ENCODE results near the gene P2RX7.
"Not testable (repeated sequence)": the region's sequence is repeated elsewhere in the genome, so short reads cannot be mapped to it uniquely, and the experiment has no call there.

Gene P2RX7

DNA sequence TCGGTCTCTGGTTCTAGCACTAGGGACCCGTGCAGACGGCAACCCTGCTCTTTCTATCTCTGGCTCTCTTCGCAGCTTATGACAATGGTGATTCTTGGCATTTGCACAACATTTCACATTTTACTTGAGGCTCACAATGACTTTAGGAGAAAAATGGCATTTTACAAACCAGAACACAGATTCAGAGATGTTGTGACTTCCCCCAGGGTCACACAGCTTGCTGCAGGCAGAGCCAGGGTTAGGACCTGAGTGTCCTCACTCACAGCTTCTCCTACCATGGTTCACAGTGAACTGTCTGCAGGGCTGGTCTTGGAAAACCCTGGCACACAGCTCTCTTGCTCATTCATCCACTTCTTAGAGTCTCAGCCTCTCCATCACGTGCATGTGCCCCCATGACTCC lies 23.7 kb downstream of the P2RX7 start:
- H3K4me1 ChIP-seq, result no peaks in the 10 kb centered on the region
- no peak overlapping the region for H3K4me3 ChIP-seq
- peaks cover 0 to 8% (median 0%) of the 10 kb centered on the region in 3 donors for H3K9me3 ChIP-seq
- DNase-seq, result no peak
- TF ChIP-seq, protein P1, sequence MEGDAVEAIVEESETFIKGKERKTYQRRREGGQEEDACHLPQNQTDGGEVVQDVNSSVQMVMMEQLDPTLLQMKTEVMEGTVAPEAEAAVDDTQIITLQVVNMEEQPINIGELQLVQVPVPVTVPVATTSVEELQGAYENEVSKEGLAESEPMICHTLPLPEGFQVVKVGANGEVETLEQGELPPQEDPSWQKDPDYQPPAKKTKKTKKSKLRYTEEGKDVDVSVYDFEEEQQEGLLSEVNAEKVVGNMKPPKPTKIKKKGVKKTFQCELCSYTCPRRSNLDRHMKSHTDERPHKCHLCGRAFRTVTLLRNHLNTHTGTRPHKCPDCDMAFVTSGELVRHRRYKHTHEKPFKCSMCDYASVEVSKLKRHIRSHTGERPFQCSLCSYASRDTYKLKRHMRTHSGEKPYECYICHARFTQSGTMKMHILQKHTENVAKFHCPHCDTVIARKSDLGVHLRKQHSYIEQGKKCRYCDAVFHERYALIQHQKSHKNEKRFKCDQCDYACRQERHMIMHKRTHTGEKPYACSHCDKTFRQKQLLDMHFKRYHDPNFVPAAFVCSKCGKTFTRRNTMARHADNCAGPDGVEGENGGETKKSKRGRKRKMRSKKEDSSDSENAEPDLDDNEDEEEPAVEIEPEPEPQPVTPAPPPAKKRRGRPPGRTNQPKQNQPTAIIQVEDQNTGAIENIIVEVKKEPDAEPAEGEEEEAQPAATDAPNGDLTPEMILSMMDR (IDR thresholded peaks at IDR 0.05), result no peak
- H3K36me3 ChIP-seq, result peaks cover 0 to 26% (median 15%) of the 10 kb centered on the region in 3 donors
- intact Hi-C loops (cut with DNase I; ENCODE audit: low total_unique reads), result no loop called here
- H3K27ac ChIP-seq, result no peak overlapping the region
- no peaks in the 10 kb centered on the region for H3K27me3 ChIP-seq

DNA sequence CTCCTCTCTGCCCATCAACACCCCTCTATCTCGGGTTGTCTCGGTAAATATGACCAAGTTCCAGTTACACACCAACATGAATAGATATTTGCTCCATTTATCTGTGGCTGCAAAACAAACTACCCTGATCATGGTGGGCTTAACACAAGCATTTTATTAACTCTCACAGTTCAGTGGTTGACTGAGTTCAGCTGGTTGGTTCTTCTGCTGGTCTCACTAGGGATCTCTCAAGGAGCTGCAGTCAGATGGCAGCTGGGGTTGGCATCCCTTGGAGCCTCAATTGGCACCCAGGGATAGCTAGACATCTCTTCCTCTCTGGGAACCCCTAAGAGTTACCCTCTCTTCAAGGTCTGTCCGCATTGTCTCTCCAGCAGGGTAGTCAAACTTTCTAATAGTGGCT lies 25.4 kb downstream of the P2RX7 start:
- intact Hi-C loops (cut with DNase I; ENCODE audit: low total_unique reads), result no loop called here
- no peak for DNase-seq
- H3K4me1 ChIP-seq, result no peaks in the 10 kb centered on the region
- H3K27me3 ChIP-seq, result no peaks in the 10 kb centered on the region
- peaks cover 0 to 8% (median 0%) of the 10 kb centered on the region in 3 donors for H3K9me3 ChIP-seq
- peaks cover 0 to 34% (median 23%) of the 10 kb centered on the region in 3 donors for H3K36me3 ChIP-seq
- TF ChIP-seq, protein P1 (IDR thresholded peaks at IDR 0.05), result no peak
- H3K27ac ChIP-seq, result no peak overlapping the region
- H3K4me3 ChIP-seq, result no peak overlapping the region

DNA sequence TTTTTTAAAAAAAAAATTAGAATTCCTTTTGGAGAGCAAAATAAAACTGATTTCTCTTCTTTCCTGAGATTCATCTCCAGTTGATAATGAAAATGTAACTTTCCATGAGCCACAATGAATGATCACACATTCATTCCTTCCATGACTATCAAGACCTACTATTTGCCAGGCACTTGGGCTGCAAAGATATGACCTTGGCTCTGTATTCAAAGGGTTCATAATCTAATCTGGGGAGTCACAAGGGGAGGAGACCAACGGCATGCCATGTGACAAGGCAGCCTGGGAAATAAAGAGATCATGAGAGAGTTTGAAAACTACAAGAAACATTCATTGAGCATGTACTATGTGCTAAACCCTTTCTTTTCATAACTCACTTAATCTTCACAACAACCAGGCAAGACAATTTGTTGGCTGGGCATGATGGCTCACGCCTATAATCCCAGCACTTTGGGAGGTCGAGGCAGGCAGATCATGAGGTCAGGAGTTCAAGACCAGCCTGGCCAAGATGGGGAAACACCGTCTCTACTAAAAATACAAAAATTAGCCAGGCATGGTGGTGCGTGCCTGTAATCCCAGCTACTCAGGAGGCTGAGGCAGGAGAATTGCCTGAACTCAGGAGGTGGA lies 26.2 kb downstream of the P2RX7 start:
- intact Hi-C loops (cut with DNase I; ENCODE audit: low total_unique reads); H3K9me3 ChIP-seq; DNase-seq; H3K27me3 ChIP-seq; H3K4me1 ChIP-seq; H3K27ac ChIP-seq; H3K4me3 ChIP-seq: not testable (repeated sequence)
- H3K36me3 ChIP-seq, result peaks cover 0 to 37% (median 23%) of the 10 kb centered on the region in 3 donors

GRCh38 chr12:121159467-121160307 lies 27.0 kb downstream of the P2RX7 start:
- intact Hi-C loops (cut with DNase I; ENCODE audit: low total_unique reads), result no loop called here
- Histone ChIP-seq H3K9me3 (peaks cover 0 to 8% (median 0%) of the 10 kb centered on the region in 3 donors), H3K27ac (no peak overlapping the region), H3K4me3 (no peak overlapping the region), H3K27me3 (no peaks in the 10 kb centered on the region), H3K4me1 (no peaks in the 10 kb centered on the region), H3K36me3 (peaks cover 0 to 43% (median 23%) of the 10 kb centered on the region in 3 donors)
- TF ChIP-seq, protein P1 (IDR thresholded peaks at IDR 0.05), result no peak
- no peak for DNase-seq

DNA sequence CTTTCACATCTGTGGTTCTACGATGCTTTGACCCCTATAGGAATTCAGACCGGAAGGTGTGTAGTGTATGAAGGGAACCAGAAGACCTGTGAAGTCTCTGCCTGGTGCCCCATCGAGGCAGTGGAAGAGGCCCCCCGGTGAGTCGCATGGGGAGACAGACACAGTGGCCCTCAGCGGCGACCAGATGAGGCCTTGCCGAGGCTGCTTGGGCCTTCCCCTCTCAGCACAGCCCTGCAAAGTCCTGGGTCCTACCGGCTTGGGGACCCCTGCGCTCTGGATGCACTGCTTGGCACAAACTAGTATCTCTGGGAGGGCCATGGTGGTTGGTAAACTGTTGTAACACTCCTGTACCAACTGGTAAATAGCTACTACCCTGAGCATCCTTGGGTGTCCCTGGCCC lies 29.7 kb downstream of the P2RX7 start:
- TF ChIP-seq, protein P1 (IDR thresholded peaks at IDR 0.05), result no peak
- H3K4me1 ChIP-seq, result no peaks in the 10 kb centered on the region
- peaks cover 0 to 8% (median 0%) of the 10 kb centered on the region in 3 donors for H3K9me3 ChIP-seq
- DNase-seq, result no peak
- no peaks in the 10 kb centered on the region for H3K27me3 ChIP-seq
- no peak overlapping the region for H3K27ac ChIP-seq
- no peak overlapping the region for H3K4me3 ChIP-seq
- H3K36me3 ChIP-seq, result peaks cover 0 to 50% (median 28%) of the 10 kb centered on the region in 3 donors
- intact Hi-C loops (cut with DNase I; ENCODE audit: low total_unique reads), result no loop called here

DNA sequence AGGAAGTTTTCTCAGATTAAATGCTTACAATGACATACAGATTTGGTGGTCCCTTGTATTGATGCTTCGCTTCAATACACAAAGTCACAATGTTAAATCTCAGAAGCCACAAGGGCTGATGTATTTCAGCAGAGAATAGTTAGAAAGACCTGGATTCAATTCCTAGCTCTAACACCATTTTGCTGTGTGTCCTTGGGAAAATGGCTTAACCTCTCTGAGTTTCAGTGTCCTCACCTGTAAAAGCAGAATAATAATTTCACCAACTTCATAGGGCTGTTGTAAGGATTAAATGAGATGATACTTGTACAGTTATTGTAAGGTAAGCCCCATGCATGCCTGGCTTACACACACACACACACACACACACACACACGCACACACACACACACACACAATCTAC lies 30.3 kb downstream of the P2RX7 start:
- Histone ChIP-seq H3K4me3 (no peak overlapping the region), H3K36me3 (peaks cover 0 to 45% (median 22%) of the 10 kb centered on the region in 3 donors), H3K27me3 (no peaks in the 10 kb centered on the region), H3K27ac (no peak overlapping the region), H3K4me1 (no peaks in the 10 kb centered on the region), H3K9me3 (peaks cover 0 to 3% (median 0%) of the 10 kb centered on the region in 3 donors)
- no peak for DNase-seq
- intact Hi-C loops (cut with DNase I; ENCODE audit: low total_unique reads), result no loop called here
- TF ChIP-seq, protein P1 (IDR thresholded peaks at IDR 0.05), result no peak

DNA sequence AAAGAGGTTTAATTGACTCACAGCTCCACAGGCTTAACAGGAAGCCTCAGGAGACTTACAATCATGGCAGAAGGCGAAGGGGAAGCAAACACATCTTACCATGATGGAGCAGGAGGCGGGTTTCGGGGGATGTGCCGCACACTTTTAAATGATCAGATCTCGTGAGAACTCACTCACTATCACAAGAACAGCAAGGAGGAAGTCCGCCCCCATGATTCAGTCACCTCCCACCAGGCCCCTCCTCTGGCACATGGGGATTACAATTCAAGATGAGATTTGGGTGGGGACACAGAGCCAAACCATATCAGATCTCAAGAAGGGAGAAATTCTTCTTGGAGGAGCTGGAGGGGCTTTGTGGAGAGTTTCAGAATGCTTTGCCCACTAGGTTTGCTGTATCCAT lies 32.2 kb downstream of the P2RX7 start:
- not testable (repeated sequence) for H3K27me3 ChIP-seq
- peaks cover 0 to 46% (median 18%) of the 10 kb centered on the region in 3 donors for H3K36me3 ChIP-seq

More for the DNA sequence above, 32.2 kb downstream of the P2RX7 start:
- intact Hi-C loops (cut with DNase I; ENCODE audit: low total_unique reads); H3K27ac ChIP-seq; H3K4me1 ChIP-seq; H3K4me3 ChIP-seq; H3K9me3 ChIP-seq: not testable (repeated sequence)
- DNase-seq, result peak in 1 of 2 donors; percentile 29

Data from tibial artery (tissue), 4 donors.